HG03432 (cell line): ENCODE measurements around the gene GCGR.

Source experiments
- ATAC-seq: cut with Tn5 transposase; IDR thresholded peaks from one replicate; pipeline ENCODE4 v1.9.1; 2021; ENCODE audit warnings: mild to moderate bottlenecking, moderate library complexity; ENCODE audit not compliant: unreplicated experiment

The GCGR gene

DNA sequence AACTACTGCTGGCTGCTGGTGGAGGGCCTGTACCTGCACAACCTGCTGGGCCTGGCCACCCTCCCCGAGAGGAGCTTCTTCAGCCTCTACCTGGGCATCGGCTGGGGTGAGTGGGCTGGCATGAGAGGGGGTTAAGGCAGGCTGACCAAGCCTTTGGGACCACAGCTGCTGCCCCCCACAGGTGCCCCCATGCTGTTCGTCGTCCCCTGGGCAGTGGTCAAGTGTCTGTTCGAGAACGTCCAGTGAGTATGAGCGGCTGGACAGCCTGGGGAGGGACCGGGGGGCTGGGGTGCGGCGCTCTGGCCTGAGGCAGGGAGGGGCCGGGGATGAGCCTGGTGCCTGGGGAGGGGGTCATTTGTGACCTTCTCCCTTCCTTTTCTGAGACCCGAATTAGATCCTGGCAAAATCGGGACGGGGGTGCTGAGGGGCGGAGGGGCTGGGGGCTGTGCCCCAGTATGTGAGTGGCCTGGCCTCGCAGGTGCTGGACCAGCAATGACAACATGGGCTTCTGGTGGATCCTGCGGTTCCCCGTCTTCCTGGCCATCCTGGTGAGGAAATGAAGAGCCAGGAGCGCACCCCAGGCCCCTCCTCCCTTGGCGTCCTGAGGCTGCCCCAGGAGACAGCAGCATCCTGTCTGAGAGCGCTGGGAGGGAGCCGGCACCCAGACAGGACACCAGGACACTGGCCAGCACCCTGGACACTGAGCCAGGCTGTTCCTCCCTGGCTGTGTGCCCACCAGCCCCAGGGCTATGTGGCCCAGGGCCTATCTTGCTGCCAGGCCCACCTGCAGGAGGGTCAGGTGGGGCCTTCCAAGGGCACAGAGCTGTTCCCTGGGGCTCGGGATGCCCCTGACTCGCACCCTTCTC, 8.0 kb downstream of the GCGR start:
- ATAC-seq = no peak

DNA sequence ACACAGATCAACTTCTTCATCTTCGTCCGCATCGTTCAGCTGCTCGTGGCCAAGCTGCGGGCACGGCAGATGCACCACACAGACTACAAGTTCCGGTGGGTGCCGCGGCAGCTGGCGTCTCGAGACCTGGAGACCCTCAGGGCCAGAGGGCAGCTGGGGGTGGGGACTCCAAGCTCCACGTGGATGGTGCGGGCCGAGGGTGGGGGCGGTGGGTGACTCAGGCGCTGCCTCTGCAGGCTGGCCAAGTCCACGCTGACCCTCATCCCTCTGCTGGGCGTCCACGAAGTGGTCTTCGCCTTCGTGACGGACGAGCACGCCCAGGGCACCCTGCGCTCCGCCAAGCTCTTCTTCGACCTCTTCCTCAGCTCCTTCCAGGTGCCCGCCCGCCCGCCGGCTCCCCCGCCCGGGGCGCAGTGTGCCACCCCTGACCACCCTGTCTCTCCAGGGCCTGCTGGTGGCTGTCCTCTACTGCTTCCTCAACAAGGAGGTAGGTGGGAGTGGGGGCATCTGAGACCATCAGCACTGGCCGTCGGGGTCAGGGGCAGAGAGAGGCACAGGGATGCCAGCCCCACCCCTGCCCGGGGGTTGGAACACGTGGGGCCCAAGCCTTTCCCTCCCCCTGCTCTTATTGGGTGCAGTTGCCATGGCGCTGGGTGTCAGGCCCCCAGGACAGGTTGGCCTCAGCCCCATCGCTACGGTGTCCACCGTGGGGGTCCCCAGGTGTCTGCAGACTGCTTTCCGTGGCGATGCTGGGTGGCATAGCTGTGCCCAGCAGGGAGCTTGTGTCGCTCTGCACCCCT, 8.8 kb downstream of the GCGR start:
- no peak for ATAC-seq

DNA sequence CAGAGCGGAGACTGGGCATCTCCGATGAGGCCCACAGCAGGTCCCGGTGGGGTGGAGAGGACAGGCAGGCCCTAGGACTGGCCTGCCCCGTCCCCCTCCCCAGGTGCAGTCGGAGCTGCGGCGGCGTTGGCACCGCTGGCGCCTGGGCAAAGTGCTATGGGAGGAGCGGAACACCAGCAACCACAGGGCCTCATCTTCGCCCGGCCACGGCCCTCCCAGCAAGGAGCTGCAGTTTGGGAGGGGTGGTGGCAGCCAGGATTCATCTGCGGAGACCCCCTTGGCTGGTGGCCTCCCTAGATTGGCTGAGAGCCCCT, 9.4 kb downstream of the GCGR start:
- ATAC-seq = no peak

DNA sequence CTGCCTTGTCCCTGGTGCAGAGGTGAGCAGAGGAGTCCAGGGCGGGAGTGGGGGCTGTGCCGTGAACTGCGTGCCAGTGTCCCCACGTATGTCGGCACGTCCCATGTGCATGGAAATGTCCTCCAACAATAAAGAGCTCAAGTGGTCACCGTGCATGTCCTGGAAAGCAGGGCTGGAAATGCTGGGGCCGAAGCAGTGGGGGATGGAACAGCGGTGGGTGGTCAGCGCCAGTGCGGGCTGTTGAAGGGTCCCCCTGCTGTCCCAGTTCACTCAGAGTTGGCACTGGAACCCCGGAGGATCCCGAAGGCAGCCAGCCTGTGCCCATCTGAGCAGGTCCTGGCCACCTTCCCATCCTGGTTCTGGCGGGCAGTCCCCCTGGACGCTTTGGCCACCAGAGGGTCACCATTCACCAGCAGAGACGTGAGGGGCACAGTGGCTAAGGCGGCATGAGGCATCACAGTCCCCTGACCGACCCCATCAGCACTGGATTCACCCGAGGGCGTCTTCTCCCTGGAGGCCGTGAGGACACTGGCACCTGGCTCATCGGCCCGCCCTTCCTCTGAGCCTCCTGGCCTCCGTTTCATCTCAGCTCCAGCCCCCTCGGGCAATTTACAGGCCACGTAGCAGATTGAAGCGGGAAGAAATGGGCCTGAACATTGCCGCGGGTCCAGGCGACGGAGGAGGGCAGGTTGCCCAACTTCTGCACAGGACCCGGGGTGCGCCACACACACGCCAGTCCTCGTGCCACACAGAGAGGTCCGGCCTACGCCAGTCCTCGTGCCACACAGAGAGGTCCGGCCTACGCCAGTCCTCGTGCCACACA, 10.1 kb downstream of the GCGR start:
- ATAC-seq = no peak

DNA sequence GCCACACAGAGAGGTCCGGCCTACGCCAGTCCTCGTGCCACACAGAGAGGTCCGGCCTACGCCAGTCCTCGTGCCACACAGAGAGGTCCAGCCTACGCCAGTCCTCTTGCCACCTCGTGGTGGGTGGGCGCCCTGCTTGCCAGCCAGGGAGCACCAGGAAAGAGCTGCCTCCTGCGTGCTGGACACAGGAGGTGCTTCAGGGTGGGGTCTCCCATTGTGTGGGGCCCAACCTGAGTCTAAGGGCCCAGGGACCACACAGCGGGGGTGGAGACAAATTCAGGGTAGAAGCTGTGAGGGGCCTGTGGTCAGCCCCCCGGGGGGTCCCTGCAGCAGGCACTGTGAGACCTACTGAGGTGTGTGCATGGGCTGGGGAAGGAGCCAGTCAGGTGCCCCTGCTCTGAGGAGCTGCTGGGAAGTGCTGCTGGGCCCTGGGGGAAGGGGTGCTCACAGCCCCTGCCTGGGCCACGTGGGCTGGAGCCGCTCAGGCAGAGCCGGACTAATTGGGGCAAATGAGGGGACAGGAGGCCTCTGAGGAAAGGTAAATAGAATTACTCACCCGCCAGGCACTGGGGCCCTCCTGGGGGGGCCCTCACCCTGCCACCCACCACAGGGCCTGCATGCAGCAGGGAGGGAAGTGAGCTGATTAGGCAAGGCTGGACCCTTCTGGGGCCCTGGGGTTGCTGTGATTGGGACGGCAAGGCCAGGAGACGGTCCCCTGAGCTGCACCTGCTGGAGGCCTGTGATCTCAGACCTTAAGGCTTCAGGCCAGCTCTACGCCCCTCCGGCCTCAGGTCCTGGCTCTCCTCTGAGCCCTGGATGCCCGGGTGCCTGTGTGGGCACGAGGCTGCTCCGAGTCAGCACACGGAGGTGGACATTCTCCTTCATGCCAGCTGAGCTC, 11.0 kb downstream of the GCGR start:
- ATAC-seq = no peak

DNA sequence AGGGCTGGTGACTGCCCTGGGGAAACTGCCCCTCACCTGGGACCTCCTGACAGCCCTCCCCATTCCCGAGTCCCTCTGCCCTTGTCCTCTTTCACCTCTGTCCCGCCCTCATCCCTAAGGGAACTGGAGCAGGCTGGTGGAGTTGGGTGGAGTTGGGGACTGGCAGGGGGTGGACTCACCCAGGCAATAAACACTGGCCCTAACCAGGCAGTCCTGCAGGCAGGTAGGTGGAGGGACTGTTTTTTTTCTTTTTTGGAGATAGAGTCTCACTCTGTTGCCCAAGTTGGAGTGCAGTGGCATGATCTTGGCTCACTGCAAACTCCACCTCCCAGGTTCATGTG, 11.7 kb downstream of the GCGR start:
- no peak for ATAC-seq

DNA sequence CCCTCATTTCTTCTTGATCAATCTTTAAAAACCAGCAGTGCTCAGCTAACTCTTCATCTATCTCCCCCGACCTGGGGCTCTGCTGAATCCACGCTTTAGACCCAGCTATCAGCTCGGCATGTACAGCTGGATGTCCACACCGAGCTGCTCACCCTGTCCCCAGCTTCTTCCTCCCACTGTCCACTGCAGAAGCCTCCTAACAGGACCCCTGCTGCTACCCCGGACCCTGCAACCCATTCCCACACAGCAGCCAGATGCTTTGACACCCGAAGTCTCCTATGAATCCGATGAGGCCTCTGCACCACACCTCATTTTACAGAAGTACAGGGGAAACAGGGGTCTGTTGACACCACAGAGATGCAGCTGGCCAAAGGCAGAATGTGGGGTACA, 13.8 kb downstream of the GCGR start:
- ATAC-seq = no peak

DNA sequence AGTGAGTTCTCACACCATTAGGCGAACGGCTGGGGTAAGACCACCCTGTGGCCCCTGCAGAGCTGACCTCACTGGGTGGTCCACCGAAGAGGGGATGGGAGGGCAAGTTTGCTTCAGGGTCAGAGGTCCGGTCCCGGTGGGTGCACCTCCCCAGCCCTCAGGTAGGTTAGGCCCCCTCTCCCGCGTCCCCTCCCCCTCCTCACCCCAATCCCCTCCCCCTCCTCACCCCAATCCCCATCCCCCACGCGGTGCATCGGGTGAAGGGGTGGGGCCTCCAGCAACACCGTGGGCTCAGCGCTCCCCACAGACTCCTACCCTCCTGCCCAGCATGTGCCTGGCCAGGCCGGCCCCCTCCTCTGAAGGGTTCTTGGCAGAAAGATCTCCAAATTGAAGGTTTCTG, 15.8 kb downstream of the GCGR start:
- ATAC-seq = no peak

DNA sequence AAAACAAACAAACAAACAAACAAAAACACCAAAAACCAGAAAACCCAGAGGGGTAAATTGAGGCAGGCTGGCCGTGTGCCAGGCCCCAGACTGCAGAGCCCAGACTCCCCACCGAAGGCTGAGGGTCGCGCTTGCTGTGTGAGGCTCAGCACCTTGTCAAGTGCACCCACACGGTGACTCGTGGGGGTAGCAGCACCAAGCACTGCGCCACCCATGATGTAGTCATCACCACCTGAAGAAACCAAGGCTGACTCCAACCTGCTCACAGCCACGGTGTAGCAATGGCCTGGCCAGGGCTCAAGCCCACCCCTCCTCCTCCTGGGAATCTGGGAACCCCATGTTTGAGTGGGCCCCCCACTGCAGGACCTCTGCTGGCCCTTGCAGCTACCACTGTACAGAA, 17.2 kb downstream of the GCGR start:
- no peak for ATAC-seq

DNA sequence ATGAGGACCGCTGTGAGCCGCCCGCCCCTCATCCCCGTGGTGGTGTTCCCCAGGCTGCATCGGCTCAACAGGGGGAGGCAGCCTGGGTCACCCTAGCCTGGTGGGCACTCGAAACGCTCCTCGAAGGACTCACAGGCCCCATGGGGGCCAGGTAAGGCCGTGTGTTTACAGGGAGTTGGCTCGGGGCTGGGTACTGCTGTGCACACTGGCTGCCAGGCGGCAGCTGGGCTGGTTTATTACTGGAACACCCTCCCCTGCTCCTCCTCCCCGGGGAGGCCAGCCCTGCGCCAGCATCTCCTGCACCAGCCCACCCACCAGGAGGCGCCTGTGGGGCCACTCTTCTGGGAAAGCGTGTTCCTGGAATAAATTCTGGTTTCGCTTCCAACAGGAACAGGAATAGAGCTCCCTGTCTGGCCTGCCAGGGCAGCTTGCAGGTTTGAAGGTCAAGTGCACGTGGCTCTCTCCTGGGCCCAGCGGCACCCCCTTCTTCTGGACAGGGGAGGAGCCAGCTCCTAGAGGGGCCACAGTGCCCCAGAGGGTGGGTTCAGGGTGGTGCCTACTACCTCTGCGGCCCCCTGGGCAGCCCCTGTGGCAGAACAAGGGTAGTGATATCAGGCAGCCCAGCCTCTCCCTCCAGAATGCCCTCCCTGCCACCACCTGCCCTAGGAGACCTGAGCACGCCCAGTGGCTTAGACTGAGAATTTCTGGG, 17.8 kb downstream of the GCGR start:
- no peak for ATAC-seq

DNA sequence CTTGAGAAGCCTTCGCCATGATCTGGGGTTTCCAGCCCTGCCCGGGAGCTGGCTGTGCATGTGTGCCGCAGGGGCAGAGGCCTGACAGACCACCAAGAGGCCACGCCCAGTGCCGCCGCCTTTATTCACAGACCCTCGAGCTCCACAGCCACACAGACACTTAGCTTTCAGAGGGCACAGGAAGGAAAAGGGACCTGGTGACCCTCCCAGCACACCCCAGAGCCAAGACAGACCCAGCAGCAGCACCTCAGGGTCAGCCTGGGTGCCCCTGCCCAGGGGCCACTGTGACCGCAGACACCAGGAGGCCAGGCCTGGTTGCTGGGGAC, 18.3 kb downstream of the GCGR start:
- no peak for ATAC-seq

DNA sequence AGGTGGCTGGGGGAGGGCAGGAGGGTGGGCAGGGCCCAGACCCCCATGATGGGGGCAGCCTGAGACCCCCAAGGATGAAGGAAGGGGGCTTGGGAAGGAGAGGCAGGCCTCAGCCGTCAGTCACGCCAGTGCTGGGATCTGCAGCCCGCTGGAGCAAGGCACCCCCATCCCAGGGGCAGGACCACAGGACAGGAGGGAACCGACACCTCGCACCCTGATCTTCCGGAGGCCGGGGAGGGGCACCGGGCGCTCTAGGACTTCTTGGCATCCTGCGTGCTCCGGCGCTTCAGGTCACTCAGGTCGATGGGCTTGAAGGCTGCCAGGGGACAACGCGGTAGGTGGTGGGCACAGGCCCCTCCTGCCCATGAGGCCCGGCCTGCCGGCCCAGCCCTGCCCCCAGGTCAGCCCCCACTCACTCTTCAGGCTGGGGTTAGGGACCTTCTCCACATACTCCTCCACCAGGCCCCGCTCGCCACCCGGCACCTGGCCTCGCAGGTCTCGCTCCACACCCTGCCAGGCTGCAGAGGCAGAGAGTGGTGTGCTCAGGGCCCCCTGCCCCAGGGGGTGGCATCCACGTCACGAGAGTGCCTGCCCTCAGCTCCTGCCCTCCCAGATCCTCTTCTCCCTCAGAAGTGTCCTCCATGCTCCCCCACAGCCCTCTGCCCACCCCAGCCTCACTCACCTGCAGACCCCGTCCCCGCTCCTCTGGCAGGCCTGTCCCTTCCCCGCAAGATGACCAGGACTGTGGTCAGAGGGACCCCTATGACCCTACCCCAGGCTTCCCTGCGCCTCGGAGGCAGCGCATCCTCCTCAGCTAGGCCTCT, 19.3 kb downstream of the GCGR start:
- ATAC-seq = no peak

DNA sequence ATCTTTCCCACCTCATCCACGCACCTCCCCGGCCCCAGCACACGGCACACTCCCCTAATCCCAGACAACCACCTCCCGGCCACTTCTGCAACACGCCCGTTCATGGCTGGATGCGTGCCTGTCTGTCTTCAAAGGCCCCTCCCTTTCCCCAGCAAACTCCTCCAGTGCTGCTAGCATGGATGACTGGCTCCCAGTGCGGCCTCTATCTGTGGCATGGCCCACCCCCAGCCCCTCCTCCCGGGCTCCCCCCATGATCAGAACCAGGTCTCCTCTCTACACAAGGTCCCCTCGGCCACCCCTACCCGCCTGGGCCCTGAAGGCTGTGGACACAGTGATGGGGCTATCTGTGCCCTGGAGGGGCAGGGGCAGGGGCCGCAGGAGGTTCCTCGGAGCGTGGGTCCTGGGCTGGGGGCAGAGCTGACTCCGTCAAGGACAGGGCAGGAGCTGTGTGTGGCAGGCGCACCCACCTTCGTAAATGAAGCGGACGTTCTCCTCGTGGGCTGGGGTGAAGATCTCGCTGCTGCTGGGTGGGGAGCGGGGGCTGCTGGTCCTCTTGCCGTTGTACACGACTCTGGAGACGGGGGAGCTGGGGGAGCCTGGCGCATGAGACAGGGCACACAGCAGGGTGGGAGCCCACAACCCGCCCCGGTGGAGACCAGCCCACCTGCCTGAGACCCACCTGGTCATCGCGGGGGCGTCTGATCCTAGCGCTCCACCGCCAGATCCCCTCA, 20.0 kb downstream of the GCGR start:
- no peak for ATAC-seq

DNA sequence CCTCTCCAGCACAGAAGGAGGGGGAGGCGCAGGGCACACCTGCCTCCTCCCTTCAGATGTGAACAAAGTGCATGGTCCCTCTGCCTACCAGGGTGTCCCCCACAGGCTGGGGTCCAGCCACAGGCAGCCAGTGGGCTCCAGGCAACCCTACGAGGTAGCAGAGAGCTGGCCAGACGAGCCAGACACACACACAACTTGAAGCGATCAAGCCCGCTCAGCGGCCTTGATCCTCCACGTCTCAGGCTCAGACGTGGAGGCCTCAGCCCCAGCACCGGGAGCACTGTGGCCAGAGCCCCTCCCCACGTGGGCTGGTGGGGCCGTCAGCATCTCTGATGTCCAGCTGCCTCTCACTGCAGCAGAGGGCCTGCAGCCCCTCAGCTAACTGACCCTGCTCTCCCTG, 20.6 kb downstream of the GCGR start:
- no peak for ATAC-seq

DNA sequence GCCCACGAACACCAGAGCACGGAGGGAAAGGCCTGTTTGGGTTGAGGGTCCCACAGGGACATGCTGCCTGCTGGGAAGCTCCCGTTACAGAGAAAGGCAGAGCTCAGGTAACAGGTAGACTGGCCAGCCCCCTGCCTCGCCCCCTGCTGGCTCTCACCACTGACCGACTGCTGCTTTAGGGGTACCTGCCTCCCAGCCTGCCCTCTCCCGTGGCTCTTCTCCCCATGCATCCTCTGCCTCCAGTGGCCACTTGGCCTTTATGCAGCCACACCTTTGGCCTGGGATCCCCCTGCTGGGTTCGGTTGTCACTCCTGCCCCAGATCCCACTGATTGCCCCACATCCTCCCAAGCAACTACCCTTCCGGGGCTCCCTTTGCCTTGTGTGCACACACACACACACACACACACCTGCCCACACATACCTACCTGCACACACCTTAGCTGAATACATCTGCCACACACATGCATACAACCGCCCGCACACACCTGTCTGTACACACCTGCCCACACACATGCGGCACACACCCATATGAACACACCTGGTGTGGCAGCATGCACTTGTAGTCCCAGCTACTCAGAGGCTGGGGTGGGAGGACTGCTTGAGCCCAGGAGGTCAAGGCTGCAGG, 22.0 kb downstream of the GCGR start:
- ATAC-seq = no peak

DNA sequence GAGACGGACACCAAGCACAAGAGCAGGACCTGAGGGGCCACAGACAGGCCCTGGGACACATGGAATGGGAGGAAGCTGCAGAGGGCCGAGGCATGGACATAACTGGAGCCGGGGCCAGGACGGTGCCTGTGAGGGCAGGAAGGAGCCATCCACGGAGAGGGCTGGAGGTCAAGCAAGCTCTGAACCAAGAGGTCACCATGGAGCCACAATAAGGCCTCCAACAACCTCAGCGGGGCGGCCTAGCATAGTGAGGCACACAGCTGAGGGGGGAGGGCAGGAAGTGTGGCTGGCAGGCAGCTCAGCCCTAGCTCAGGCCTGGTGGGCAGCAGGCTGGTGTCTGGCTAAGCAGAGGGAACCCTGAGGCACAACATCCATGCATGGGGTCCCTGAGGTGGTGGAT, 24.7 kb downstream of the GCGR start:
- ATAC-seq = no peak

DNA sequence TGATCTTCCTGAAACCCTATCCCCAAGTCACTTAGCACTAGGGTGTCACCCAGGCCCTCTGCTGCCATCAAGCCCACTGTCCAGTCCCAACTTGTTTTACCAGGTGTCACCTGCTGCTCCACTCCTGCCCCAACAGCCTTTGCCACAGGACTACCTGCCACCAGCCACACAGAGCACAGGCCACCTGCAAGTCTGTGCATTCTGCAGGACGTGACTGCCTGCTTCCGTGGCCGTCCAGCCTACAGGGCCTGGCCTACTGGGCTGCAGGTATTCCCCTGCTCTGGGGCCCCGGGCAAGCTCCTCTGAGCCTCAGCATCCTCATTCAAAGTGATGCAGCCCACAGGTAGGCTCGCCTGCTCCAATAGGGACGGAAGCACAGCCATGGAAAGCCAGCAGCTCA, 25.9 kb downstream of the GCGR start:
- no peak for ATAC-seq

DNA sequence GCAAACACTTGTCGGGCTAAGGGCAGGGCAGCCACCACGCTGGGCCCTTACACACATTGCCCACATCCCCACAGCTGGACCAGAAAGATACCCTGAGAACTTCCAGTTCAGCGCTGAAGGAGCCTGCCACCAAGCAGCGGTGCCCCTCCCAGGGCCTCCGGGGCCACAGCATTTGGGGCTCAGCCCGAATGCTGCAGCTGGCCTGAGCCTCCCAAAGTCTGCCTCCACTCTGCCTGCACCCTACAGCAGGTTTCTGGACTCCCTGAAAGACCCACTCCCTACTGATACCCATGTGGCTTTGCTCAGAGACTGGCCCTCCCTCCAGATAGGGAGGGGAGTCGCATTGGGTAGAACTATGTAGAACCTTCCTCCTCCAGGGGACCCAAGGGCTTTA, 27.6 kb downstream of the GCGR start:
- ATAC-seq = no peak
